Astrocyte of the cerebellum (primary cell): ENCODE data around the gene KCNA1.
"Not testable (repeated sequence)": the region's sequence is repeated elsewhere in the genome, so short reads cannot be mapped to it uniquely, and the experiment has no call there.

Source experiments
- DNase-seq: peaks from one replicate; pipeline ENCODE4 v3.0.0-alpha.2; 2011; ENCODE audit warnings: low read depth
- H3K4me3 ChIP-seq: 2 replicates; pipeline ENCODE4 v1.5.1; 2011; ENCODE audit warnings: mild to moderate bottlenecking, low read depth, low read length, moderate library complexity
- in situ Hi-C: cut with HindIII; loops from 2 replicates; pipeline ENCODE4 v1.10.0; 2017; ENCODE audit warnings: low sequenced_read_pairs
- TF ChIP-seq, protein P1 (sequence below): IDR thresholded peaks from 2 replicates; pipeline ENCODE4 v1.5.1; 2012; ENCODE audit warnings: low read length, low read depth, moderate library complexity, mild to moderate bottlenecking; ENCODE audit errors: missing control alignments

KCNA1 gene

DNA sequence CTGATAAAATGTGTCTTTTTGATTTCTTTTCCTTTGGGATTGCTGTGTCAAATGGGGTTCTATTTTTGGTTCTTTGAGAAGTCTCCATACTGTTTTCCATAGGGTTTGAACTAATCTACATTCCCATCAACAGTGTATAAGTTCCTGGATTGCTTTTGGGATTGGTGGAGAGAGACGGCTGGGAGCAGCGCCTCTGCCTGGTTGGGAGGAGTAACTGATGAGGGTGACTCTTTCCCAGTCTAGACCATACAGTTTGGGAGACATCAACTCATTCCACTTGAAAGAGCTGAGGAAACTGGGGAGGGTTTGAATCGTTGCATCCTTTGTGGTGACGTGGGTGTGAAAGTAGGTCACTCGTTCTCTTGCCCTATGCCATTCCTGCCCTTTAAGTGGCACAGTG is 42.3 kb upstream of the KCNA1 start:
- in situ Hi-C loops: no loop called here
- DNase-seq: no peak
- H3K4me3 ChIP-seq: no peak overlapping the region
- TF ChIP-seq, protein P1, sequence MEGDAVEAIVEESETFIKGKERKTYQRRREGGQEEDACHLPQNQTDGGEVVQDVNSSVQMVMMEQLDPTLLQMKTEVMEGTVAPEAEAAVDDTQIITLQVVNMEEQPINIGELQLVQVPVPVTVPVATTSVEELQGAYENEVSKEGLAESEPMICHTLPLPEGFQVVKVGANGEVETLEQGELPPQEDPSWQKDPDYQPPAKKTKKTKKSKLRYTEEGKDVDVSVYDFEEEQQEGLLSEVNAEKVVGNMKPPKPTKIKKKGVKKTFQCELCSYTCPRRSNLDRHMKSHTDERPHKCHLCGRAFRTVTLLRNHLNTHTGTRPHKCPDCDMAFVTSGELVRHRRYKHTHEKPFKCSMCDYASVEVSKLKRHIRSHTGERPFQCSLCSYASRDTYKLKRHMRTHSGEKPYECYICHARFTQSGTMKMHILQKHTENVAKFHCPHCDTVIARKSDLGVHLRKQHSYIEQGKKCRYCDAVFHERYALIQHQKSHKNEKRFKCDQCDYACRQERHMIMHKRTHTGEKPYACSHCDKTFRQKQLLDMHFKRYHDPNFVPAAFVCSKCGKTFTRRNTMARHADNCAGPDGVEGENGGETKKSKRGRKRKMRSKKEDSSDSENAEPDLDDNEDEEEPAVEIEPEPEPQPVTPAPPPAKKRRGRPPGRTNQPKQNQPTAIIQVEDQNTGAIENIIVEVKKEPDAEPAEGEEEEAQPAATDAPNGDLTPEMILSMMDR: no peak

DNA sequence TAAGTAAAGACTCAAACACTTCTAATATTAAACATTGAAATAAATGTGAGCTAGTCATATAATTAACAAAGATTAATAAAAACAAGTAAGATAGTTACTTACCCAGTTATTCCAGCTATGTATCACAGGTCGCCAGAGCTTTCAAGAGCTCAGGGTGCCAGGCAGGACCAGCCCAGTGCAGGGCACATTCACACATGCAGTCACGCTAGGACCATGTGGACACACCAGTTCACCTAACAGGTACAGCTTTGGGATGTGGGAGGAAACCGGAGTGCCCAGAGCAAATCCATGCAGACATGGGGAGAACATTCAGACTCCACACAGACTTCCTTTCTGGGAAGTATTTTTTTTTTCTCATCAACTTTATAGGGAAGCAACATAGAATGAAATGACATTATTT is 39.3 kb upstream of the KCNA1 start:
- no peak for DNase-seq
- TF ChIP-seq, protein P1: no peak
- in situ Hi-C loops: no loop called here
- no peak overlapping the region for H3K4me3 ChIP-seq

DNA sequence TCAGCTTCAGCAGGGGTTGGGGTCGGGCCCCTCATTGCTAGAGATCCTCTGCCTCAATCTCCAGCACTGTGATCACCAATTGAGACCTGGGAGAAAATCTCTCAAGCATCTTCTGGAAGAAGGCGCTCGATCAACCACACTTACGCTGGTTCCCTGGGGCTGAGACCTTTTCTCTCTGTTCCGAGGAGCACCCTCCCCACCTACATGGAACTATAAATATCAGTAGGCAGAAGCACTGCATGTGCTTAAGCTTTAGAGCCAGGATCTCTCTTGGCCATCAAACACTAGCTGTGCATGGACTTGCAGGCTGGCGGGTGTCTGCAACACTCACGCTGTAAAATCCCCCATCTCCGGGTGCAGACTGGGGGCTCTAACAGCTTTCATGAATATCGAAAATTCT is 38.2 kb upstream of the KCNA1 start:
- H3K4me3 ChIP-seq: no peak overlapping the region
- TF ChIP-seq, protein P1: no peak
- DNase-seq: no peak
- in situ Hi-C loops: no loop called here

DNA sequence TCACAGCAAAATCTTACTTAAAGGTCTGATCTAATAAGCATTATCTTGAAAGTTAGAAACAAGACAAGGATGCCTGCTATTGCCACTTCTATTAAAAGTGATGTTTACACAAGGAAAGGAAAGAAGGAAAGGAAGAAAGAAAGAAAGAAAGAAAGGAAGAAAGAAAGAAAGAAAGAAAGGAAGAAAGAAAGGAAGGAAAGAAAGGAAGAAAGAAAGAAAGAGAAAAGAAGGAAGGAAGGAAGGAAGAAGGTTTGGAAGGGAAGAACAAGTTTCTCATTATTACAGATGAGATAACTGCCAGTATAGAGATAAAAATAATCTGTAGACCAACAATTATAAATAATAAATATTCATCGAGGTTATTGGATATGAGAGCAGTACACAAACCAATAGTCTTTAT is 35.8 kb upstream of the KCNA1 start:
- in situ Hi-C loops: no loop called here
- DNase-seq: no peak

GRCh38 chr12:4874671-4875070 is 35.0 kb upstream of the KCNA1 start:
- TF ChIP-seq, protein P1: no peak
- H3K4me3 ChIP-seq: no peak overlapping the region
- in situ Hi-C loops: no loop called here
- no peak for DNase-seq

More for the DNA sequence above, 35.8 kb upstream of the KCNA1 start:
- TF ChIP-seq, protein P1: no peak
- no peak overlapping the region for H3K4me3 ChIP-seq

DNA sequence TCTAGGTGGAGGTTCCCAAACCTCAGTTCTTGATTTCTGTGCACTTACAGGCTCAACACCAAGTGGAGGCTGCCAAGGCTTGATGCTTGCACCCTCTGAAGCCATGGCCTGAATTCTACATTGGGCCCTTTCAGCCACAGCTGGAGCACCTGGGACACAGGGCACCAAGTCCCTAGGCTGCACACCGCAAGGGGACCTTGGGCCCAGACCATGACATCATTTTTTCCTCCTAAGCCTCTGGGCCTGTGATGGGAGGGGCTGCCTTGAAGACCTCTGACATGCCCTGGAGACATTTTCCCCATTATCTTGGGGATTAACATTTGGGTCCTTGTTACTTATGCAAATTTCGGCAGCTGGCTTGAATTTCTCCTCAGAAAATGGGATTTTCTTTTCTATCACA is 30.2 kb upstream of the KCNA1 start:
- in situ Hi-C loops, H3K4me3 ChIP-seq, DNase-seq: not testable (repeated sequence)

- no peak for DNase-seq
- in situ Hi-C loops: no loop called here
- TF ChIP-seq, protein P1: no peak
- no peak overlapping the region for H3K4me3 ChIP-seq
These were observed 28.2 kb upstream of the KCNA1 start for GRCh38 chr12:4881266-4882064.
